ENCODE measurements around the gene RGS10.
A peak's percentile ranks its signal among the peaks of the same experiment; 100 is the strongest.

Gene RGS10

GRCh38 chr10:119538632-119539358, 3.7 kb downstream of the RGS10 start:
- 11% methylated on average over 9 of the region's 9 CpGs for WGBS (ENCODE audit: insufficient coverage)

GRCh38 chr10:119537953-119538630, 4.4 kb downstream of the RGS10 start:
- ChIA-PET POLR2A (interaction anchor here (1.8 kb wide), 1 partner anchor 20 kb away, joined by 9 read pairs; no protein-coding TSS in a partner anchor), CTCF (interaction anchor here (0.7 to 2.8 kb wide), 5 partner anchors 9 to 323 kb away, joined by 3 to 22 read pairs (median 5); no protein-coding TSS in a partner anchor)
- DNase-seq = no peak
- H3K4me1 ChIP-seq (ENCODE audit: control extremely low read depth in 1 of 4, control insufficient read depth in 4 of 4, insufficient read depth in 4 of 4, low read length in 3 of 4) = peaks cover 13 to 74% (median 49%) of the 10 kb centered on the region in 4 experiments
- no CpG with 5 or more reads among the region's 5 CpGs for WGBS (ENCODE audit: insufficient coverage)
- H3K27me3 ChIP-seq (replicated peaks in 2 of 5; ENCODE audit: control insufficient read depth in 4 of 5, insufficient read depth in 5 of 5, low read length in 4 of 5) = no peaks in the 10 kb centered on the region
- peak overlapping the region in 1 of 2 experiments; percentile 39 for H3K27ac ChIP-seq (ENCODE audit: insufficient read depth in 1 of 2, low read depth in 1 of 2, low read length in 2 of 2, poor library complexity in 1 of 2, severe bottlenecking in 2 of 2)
- H3K4me3 ChIP-seq (ENCODE audit: control insufficient read depth in 1 of 7, extremely low read depth in 1 of 7, insufficient read depth in 4 of 7, low read depth in 2 of 7, low read length in 6 of 7) = peak overlapping the region in 4 of 7 experiments; percentile 4 to 51 (median 30)
- peaks cover 0 to 6% (median 0%) of the 10 kb centered on the region in 4 experiments for H3K36me3 ChIP-seq (ENCODE audit: control insufficient read depth in 4 of 4, insufficient read depth in 4 of 4, low read length in 3 of 4)
- no peaks in the 10 kb centered on the region for H3K9me3 ChIP-seq (ENCODE audit: control extremely low read depth in 1 of 5, control insufficient read depth in 4 of 5, insufficient read depth in 2 of 5, low read depth in 1 of 5, low read length in 4 of 5)

More at GRCh38 chr10:119538632-119539358, 3.7 kb downstream of the RGS10 start:
- DNase-seq = peak; percentile 34 to 90 (median 77)
- Histone ChIP-seq H3K27me3 (replicated peaks in 2 of 5; ENCODE audit: control insufficient read depth in 4 of 5, insufficient read depth in 5 of 5, low read length in 4 of 5) (no peaks in the 10 kb centered on the region), H3K4me3 (ENCODE audit: control insufficient read depth in 1 of 7, extremely low read depth in 1 of 7, insufficient read depth in 4 of 7, low read depth in 2 of 7, low read length in 6 of 7) (peak overlapping the region in 3 of 7 experiments; percentile 4 to 51 (median 39)), H3K36me3 (ENCODE audit: control insufficient read depth in 4 of 4, insufficient read depth in 4 of 4, low read length in 3 of 4) (peaks cover 0 to 6% (median 0%) of the 10 kb centered on the region in 4 experiments), H3K4me1 (ENCODE audit: control extremely low read depth in 1 of 4, control insufficient read depth in 4 of 4, insufficient read depth in 4 of 4, low read length in 3 of 4) (peaks cover 13 to 76% (median 56%) of the 10 kb centered on the region in 4 experiments), H3K9me3 (ENCODE audit: control extremely low read depth in 1 of 5, control insufficient read depth in 4 of 5, insufficient read depth in 2 of 5, low read depth in 1 of 5, low read length in 4 of 5) (no peaks in the 10 kb centered on the region), H3K27ac (ENCODE audit: insufficient read depth in 1 of 2, low read depth in 1 of 2, low read length in 2 of 2, poor library complexity in 1 of 2, severe bottlenecking in 2 of 2) (no peak overlapping the region)
- ChIA-PET CTCF (interaction anchor here (0.7 to 2.8 kb wide), 6 partner anchors 10 to 340 kb away, joined by 3 to 22 read pairs (median 4); no protein-coding TSS in a partner anchor), POLR2A (interaction anchor here (1.8 kb wide), 1 partner anchor 21 kb away, joined by 9 read pairs; no protein-coding TSS in a partner anchor)

- no peaks in the 10 kb centered on the region for H3K9me3 ChIP-seq (ENCODE audit: control extremely low read depth in 1 of 5, control insufficient read depth in 4 of 5, insufficient read depth in 2 of 5, low read depth in 1 of 5, low read length in 4 of 5)
- peaks cover 13 to 69% (median 39%) of the 10 kb centered on the region in 4 experiments for H3K4me1 ChIP-seq (ENCODE audit: control extremely low read depth in 1 of 4, control insufficient read depth in 4 of 4, insufficient read depth in 4 of 4, low read length in 3 of 4)
- no peak overlapping the region for H3K27ac ChIP-seq (ENCODE audit: insufficient read depth in 1 of 2, low read depth in 1 of 2, low read length in 2 of 2, poor library complexity in 1 of 2, severe bottlenecking in 2 of 2)
- ChIA-PET POLR2A (no interaction called here), CTCF (interaction anchor here (1.3 to 2.8 kb wide), 3 partner anchors 11 to 22 kb away, joined by 3 to 22 read pairs (median 5); no protein-coding TSS in a partner anchor)
- H3K27me3 ChIP-seq (replicated peaks in 2 of 5; ENCODE audit: control insufficient read depth in 4 of 5, insufficient read depth in 5 of 5, low read length in 4 of 5) = no peaks in the 10 kb centered on the region
- 76% methylated on average over 6 of the region's 9 CpGs for WGBS (ENCODE audit: insufficient coverage)
- DNase-seq = no peak
- no peak overlapping the region for H3K4me3 ChIP-seq (ENCODE audit: control insufficient read depth in 1 of 7, extremely low read depth in 1 of 7, insufficient read depth in 4 of 7, low read depth in 2 of 7, low read length in 6 of 7)
- H3K36me3 ChIP-seq (ENCODE audit: control insufficient read depth in 4 of 4, insufficient read depth in 4 of 4, low read length in 3 of 4) = peaks cover 0 to 6% (median 0%) of the 10 kb centered on the region in 4 experiments
Observed at GRCh38 chr10:119536508-119537025, 6.0 kb downstream of the RGS10 start.

- peaks cover 0 to 6% (median 0%) of the 10 kb centered on the region in 4 experiments for H3K36me3 ChIP-seq (ENCODE audit: control insufficient read depth in 4 of 4, insufficient read depth in 4 of 4, low read length in 3 of 4)
- H3K9me3 ChIP-seq (ENCODE audit: control extremely low read depth in 1 of 5, control insufficient read depth in 4 of 5, insufficient read depth in 2 of 5, low read depth in 1 of 5, low read length in 4 of 5) = no peaks in the 10 kb centered on the region
- ChIA-PET CTCF (interaction anchor here (1.3 to 2.8 kb wide), 3 partner anchors 11 to 21 kb away, joined by 3 to 22 read pairs (median 5); no protein-coding TSS in a partner anchor), POLR2A (no interaction called here)
- peaks cover 9 to 63% (median 33%) of the 10 kb centered on the region in 4 experiments for H3K4me1 ChIP-seq (ENCODE audit: control extremely low read depth in 1 of 4, control insufficient read depth in 4 of 4, insufficient read depth in 4 of 4, low read length in 3 of 4)
- WGBS (ENCODE audit: insufficient coverage) = 97% methylated on average over 9 of the region's 11 CpGs
- no peak overlapping the region for H3K27ac ChIP-seq (ENCODE audit: insufficient read depth in 1 of 2, low read depth in 1 of 2, low read length in 2 of 2, poor library complexity in 1 of 2, severe bottlenecking in 2 of 2)
- DNase-seq = no peak
- H3K27me3 ChIP-seq (replicated peaks in 2 of 5; ENCODE audit: control insufficient read depth in 4 of 5, insufficient read depth in 5 of 5, low read length in 4 of 5) = no peaks in the 10 kb centered on the region
- no peak overlapping the region for H3K4me3 ChIP-seq (ENCODE audit: control insufficient read depth in 1 of 7, extremely low read depth in 1 of 7, insufficient read depth in 4 of 7, low read depth in 2 of 7, low read length in 6 of 7)
Observed at GRCh38 chr10:119535837-119536507, 6.5 kb downstream of the RGS10 start.

GRCh38 chr10:119535305-119535704, 7.2 kb downstream of the RGS10 start:
- H3K9me3 ChIP-seq (ENCODE audit: control extremely low read depth in 1 of 5, control insufficient read depth in 4 of 5, insufficient read depth in 2 of 5, low read depth in 1 of 5, low read length in 4 of 5) = no peaks in the 10 kb centered on the region
- CTCF ChIA-PET = no interaction called here
- no peak overlapping the region for H3K27ac ChIP-seq (ENCODE audit: insufficient read depth in 1 of 2, low read depth in 1 of 2, low read length in 2 of 2, poor library complexity in 1 of 2, severe bottlenecking in 2 of 2)
- peaks cover 0 to 6% (median 0%) of the 10 kb centered on the region in 4 experiments for H3K36me3 ChIP-seq (ENCODE audit: control insufficient read depth in 4 of 4, insufficient read depth in 4 of 4, low read length in 3 of 4)
- no peaks in the 10 kb centered on the region for H3K27me3 ChIP-seq (replicated peaks in 2 of 5; ENCODE audit: control insufficient read depth in 4 of 5, insufficient read depth in 5 of 5, low read length in 4 of 5)
- 100% methylated on average over 3 of the region's 3 CpGs for WGBS (ENCODE audit: insufficient coverage)
- POLR2A ChIA-PET = no interaction called here
- H3K4me3 ChIP-seq (ENCODE audit: control insufficient read depth in 1 of 7, extremely low read depth in 1 of 7, insufficient read depth in 4 of 7, low read depth in 2 of 7, low read length in 6 of 7) = no peak overlapping the region
- peaks cover 9 to 57% (median 29%) of the 10 kb centered on the region in 4 experiments for H3K4me1 ChIP-seq (ENCODE audit: control extremely low read depth in 1 of 4, control insufficient read depth in 4 of 4, insufficient read depth in 4 of 4, low read length in 3 of 4)
- no peak for DNase-seq

- no peaks in the 10 kb centered on the region for H3K9me3 ChIP-seq (ENCODE audit: control extremely low read depth in 1 of 5, control insufficient read depth in 4 of 5, insufficient read depth in 2 of 5, low read depth in 1 of 5, low read length in 4 of 5)
- H3K36me3 ChIP-seq (ENCODE audit: control insufficient read depth in 4 of 4, insufficient read depth in 4 of 4, low read length in 3 of 4) = peaks cover 0 to 6% (median 0%) of the 10 kb centered on the region in 4 experiments
- WGBS (ENCODE audit: insufficient coverage) = 100% methylated on average over 1 of the region's 2 CpGs
- ChIA-PET POLR2A (interaction anchor here (0.7 kb wide), 1 partner anchor 432 kb away, joined by 3 read pairs; no protein-coding TSS in a partner anchor), CTCF (interaction anchor here (0.9 to 1.9 kb wide), 2 partner anchors 9 to 16 kb away, joined by 3 to 7 read pairs; partner anchors contain the start of gene RGS10)
- H3K27ac ChIP-seq (ENCODE audit: insufficient read depth in 1 of 2, low read depth in 1 of 2, low read length in 2 of 2, poor library complexity in 1 of 2, severe bottlenecking in 2 of 2) = no peak overlapping the region
- no peak overlapping the region for H3K4me3 ChIP-seq (ENCODE audit: control insufficient read depth in 1 of 7, extremely low read depth in 1 of 7, insufficient read depth in 4 of 7, low read depth in 2 of 7, low read length in 6 of 7)
- DNase-seq = no peak
- no peaks in the 10 kb centered on the region for H3K27me3 ChIP-seq (replicated peaks in 2 of 5; ENCODE audit: control insufficient read depth in 4 of 5, insufficient read depth in 5 of 5, low read length in 4 of 5)
- peaks cover 9 to 39% (median 19%) of the 10 kb centered on the region in 4 experiments for H3K4me1 ChIP-seq (ENCODE audit: control extremely low read depth in 1 of 4, control insufficient read depth in 4 of 4, insufficient read depth in 4 of 4, low read length in 3 of 4)
Observed at GRCh38 chr10:119533473-119533872, 9.0 kb downstream of the RGS10 start.

Data from common myeloid progenitor, CD34-positive (primary cell).